Activated CD4-positive, alpha-beta T cell treated with anti-CD3 and anti-CD28 coated beads, Interleukin-2, amount 50 U/mL, for 1 hour (primary cell): ENCODE measurements around the gene ATP10A.
"Not testable (repeated sequence)": the region's sequence is repeated elsewhere in the genome, so short reads cannot be mapped to it uniquely, and the experiment has no call there.

Experiments
- DNase-seq: peaks from one replicate; pipeline ENCODE4 v3.0.0-alpha.2; 2020

ATP10A gene

DNA sequence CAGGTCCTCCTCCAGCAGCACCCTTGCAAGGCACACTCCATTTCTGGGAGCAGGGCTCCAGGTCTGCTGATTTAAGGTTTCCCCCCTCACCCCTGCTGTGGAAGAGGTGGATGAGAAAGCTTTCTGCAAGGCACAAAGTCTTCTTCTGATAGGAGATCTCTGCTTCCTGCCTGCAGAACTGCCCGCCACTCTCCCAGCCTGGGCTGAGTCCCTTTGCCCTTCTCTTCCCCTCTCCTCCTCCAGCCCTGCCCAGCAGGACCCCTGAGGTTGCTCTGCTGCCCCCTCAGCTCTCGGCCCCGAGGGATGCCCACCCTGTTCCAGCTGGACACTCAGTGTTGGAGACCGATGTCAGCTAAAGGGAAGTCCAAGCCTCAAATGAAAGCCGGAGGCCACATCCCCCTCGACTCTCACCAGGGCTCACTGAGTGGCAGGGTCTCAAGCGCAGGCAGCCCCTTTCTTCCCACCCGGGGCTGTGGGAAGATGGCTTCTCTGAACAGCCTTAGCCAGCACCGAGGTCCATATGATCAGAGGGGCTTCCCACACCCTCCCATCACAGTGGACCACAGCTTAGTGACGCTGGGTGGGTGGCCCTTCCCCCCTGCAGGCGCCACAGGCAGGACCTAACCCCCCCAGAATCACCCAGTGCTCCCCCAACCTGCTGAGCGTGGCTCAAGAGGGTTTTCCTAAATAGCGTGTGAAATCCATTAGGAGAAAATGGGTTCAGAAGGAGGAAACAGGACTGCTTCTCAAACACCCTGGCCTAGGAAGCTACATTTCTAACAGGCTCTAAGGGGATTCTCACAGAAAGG is 4.0 kb downstream of the ATP10A start:
- no peak for DNase-seq

DNA sequence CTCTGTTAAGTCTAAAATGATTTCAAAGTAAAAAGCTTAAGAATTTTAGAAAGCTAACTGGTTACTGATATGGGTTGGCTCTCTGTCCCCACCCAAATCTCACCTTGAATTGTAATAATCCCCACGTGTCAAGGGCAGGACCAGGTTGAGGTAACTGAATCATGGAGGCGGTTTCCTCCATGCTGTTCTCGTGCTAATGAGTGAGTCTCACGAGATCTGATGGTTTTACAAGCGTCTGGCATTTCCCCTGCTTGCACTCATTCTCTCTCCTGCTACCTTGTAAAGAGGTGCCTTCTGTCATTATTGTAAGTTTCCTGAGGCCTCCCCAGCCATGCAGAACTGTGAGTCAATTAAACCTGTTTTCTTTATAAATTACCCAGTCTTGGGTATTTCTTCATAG is 7.1 kb downstream of the ATP10A start:
- not testable (repeated sequence) for DNase-seq

DNA sequence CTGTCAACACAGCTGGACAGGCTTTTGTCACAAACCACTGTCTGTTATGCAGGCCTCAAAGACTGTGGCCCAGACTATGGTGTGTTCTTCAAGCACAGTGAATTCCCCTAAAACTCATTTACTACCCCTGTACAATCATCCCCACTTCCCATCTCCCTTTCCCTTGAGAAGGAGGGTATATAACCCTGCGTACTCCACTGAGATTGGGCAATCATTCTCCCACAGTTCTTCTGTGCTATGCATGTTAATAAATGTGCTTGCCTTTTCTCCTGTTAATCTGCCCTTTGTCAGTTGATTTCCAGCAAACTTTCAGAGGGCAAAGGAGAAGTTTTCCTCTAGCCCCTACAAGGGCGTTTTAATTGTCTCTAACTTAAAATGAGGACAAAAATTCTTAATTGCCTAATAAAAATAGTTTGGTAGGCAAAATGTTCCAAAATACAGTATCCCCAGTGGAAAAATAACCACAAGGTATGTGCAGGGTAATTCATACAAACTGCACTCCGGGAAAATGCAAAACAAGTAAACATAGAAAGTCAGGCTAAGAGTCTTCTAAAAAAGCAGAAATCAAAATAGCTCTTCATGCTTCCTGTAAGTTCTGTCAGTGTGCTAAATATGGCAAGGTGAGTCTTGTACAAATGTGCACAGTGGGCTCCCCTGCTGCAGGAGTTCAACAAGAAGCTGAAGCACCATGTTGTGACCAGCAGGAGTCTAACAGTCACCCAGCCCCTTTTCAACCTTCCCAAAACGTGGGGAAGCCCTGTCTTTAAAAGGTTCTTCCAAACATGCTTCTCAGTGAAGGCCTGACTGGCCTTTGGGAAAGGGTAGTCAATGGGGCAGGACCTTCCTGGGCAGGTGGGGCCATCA is 10.2 kb downstream of the ATP10A start:
- no peak for DNase-seq

DNA sequence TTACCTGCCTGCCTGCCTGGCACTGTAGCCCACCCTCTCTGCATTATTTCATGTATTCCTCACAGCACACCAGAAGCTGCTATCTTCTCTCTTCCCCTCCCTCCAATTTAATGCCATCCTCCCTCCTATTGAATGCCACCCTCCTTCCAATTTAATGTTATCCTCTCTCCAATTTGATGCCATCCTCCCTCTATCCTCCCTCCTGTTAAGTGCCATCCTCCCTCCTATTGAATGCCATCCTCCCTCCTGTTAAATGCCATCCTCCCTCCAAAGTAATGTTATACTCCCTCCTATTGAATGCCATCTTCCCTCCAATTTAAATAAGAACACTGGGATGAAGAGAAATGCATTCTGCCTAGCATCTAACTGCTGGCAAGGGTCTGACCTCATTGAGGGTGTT is 11.1 kb downstream of the ATP10A start:
- DNase-seq: no peak

DNA sequence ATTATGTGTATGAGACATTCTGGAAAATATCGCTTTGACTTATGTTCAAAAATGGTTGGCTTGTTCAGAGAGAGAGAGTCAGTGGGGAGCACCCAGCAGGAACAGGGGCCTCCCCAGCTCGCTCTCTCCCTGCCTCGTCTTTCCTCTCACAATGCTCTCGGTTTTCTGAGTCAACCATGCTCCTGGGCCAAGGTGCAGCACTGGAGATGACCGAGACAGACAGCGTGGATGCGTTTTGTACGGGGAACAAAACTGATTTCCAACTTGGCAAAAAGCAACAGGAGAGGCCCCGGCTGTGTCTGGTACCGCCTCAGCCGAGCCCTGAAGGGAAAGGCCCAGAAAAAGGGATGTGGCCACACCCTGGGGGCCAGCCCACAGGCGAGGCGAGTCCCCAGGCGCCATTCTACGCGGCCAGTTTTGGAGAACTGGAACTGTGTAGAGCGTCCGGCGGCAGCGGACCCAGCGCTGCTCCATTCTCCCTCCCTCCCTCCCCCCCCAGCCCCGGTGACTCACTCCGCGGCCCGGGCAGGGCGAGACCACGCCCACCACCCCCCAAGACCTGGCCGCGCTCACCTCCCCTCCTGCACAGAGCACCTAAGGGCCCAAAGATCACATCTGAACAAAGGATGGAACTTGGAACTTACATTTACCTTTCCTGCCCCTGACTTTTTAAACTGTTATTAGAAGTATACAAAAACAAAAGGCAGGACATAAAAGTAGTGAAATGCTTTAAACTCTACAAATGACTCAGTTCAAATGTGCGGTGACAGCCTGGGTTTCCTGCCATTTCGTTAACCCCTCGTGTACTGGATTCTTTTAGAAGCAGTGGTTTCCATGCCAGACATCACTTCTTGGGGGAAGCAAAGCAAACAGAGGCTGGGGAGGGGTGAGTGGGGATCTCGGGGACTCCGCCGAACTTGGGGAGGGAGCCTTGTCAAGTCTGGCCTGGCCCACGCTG is 12.7 kb downstream of the ATP10A start:
- DNase-seq: peak; percentile 66

DNA sequence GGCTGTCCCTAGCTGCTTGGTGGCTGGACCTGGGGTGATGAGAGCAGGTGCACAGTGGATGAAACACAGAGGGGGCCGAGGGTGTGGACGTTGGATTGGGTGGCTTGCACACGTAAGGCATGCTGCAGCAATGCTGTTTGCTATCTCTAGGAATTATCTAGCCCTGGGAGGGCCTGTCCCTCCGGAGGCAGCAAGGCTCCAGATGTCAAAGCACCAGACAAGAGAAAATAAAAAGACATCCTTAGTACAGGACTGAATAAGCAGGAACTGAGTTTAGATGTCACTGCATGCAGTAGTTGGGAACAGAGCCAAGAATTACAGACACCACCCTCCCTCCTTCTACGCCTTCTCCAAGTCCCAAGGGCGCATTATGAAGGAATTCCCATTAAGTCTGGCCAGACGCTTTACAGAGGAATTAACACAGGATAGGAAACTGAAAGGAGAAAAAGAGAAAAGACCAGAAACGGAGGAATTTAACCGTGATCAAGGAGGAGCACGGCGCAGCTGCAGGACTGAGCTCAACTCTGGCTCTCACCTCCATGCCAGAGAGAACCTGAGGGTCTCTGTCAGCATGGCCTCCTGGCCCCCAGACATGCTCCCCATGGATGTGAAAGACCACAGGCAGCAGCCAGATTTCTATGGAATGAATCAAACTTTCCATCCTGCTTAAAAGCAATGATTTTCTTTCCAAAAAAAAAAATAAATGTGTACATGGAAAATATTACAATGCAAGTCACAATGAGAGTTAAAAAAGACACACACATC is 13.8 kb downstream of the ATP10A start:
- no peak for DNase-seq

DNA sequence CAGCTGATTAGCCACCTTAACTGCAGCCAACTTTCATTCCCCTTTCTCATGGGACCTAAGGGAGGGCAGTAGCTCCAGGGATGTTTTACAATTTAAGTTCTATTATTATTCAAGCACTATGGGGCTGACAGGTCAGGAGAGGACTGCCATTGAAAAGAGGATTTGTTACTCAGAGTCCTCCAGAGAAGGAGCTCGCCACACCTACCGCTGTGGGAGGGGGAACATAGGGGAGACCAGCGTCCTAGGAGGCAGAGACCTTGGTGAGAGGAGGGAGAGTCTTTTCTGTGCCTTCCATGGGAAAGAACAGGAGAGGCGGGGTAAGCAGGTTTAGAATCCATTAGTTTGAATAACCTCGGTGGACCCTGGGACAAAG is 14.4 kb downstream of the ATP10A start:
- DNase-seq: no peak

DNA sequence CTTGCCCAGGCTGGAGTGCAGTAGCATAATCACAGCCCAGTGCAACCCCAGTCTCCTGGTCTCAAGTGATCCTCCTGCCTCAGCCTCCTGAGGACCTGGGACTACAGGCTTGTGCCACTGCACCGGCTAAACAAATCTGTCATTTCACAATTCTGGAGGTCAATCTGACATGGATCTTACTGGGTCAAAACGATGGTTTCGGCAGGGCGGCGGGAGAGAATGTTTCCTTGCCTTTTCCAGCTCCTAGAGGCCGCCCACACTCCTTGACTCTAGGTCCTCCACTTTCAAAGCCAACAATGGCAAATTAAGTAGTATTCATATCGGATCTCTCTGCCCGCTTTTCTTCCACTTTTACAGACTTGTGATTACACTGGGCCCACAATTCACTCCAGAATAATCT is 14.8 kb downstream of the ATP10A start:
- no peak for DNase-seq

DNA sequence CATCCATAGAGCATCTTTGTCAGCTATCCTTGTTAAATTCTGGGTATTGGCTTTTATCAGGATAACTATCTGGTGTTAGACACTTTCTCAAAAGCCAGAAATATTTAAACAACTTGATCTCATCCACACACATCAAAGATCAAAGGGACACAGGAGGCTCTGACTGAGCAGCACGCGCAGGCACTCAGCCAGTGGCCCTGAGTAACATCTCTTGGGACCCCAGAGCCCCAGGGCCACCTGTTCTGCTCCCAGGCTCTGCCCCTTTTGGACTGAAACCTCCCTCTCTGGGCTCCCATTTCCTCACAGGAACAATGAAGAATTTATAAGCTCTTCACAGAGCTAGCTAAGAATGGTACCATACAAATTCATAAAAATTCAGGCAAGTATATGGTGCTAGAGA is 16.1 kb downstream of the ATP10A start:
- DNase-seq: no peak

DNA sequence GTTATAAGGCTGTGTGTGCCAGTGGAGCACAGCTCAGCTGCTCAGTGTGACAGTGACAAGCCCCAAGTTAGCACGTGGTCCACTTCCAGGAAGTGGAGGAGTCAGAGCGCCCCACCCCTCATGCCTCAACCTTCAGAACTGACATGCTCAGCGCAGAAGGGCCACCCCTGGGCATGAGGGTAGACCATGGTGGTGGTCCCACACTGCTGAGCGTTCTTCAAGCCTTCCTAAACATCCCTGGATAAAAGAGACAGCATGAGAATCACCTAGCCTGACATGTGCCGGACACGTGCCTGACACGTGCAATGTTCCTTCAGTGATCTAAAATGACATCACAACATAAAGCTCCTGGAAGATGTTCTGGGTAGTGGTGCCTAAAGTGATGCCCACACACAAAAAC is 16.8 kb downstream of the ATP10A start:
- peak; percentile 55 for DNase-seq

DNA sequence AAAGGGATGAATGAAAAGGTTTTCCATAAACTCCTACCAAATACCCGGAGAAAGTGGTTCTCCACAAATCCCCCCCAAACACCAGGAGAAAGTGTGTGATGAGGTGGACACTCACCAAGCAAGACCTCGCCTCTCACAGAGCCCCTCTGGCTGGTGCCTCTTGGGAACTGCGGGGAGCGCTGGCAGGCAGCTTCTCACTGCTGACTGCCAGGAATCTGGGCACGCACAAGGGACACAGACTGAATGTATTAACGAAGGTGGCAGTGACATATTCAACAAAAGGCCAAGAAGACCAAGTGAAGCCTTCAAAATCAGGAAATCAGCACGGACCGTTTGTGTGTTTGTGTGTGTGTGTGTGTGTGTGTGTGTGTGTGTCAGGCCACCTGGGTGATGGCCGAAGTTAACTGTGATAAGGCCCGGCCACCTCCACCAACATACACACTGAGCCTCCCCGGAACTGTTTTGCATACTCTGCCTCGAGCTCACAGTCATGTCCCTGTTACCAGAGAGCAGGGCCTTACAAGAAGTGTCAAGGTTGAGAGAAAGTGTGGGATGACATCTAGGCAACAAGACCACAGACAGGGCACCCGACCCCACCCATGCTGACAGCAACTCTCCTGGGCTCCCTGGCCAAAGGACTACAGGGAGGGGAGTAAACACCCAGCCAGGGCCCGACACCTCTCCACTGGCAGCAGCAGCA is 18.0 kb downstream of the ATP10A start:
- DNase-seq: no peak

DNA sequence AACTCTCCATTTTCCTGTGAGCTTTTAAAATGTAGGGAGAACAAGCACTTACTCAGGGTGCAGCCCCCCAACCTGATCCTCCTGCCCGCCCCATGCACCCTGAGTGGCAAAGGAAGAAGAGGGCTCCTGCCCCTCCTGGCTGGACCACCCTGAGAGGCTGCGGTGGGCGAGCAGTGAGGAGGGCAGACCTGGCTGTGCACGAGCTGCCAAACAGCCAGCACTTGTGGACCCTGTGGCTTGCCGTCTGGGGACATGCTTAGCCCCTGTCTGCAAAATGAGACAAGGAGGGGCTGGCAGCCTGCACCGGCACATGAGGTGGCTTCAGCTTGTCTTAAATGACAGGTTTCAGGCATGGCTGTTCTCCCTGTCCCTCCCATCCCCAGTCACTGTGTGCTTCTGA is 18.6 kb downstream of the ATP10A start:
- DNase-seq: no peak

DNA sequence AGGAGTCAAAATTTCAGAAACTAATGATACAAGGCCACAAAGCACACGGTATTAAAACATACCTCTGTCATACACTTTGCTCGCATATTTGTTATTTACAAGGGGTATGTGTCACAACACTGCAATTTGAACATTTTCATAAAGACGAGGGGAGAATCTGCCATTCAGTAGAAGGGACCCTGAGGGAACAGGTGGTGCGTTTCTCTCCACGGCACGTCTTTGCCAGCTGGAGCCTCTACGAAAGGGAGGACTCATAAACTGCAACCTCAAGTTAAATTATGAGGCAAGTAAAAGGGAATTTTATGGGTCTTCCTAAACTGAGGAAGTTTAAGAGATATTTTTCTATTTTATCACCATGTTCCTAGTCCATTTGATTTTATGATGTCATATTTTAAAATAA is 19.1 kb downstream of the ATP10A start:
- DNase-seq: no peak

DNA sequence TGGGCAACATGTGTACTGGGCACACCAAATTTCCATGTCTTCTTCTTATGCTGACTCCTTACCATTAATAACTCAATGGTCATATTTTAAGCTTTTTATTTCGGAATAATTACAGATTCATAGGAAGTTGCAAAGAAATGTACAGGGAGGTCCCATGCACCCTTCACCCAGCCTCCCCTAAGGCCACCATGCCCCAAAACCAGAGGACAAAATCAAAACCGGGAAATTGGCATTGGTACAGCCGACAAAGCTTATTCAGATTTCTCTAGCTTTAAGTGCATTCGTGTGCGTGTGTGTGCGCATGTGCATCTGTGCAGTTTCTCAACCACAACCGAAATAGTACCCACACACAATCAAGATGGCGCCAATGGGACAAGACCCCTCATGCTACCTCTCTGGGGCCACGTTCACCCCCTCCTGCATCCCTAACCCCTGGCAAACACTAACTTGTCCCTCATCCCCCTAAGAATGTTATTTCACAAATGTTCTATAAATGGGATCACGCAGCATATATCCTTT is 23.4 kb downstream of the ATP10A start:
- no peak for DNase-seq

DNA sequence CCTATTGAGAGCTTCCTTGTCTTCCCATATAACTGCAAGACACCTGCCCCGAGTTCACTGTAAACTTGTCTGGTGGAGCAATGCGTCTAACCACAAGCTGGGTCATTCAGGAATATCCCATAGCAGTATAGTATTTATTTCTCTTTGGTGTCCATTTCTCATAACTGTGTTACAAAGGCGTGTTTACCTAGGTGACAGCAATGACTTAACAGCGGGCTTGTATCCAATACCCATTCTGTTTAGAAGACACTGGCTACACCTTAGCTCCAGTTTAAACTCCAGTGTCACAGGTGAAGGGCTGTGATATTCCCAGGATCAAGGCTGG is 24.3 kb downstream of the ATP10A start:
- no peak for DNase-seq

DNA sequence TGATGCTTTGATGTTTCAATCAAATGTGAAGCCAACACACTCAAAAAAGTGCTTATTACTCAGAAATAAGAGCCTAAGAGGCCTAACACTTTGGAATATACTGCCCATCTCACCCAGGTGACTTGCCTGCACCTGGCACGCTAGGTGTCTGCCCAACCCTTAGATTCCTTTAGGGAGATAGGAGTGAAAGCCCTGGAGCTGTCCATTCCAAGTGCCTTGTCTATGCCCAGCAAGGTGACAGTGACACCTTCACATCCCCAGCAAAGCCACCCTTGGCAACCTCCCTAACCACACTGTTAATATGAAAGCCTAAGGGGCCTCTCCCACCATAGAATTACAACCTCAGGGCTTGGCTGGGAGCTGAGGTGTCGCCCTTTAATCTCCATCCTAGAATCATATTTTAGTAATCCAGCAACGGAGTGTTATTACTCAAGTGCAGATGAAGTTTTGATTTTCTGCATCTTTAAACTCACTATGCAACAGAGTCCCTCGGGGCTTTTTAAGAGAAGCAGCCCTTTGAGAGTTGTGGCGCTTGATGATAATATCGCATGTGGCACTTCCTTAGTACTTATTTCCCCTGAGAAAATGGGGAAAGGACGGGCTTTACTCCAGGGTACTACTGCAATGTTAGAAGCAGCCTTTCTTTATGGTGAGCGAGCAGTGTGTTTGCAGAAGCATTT is 24.8 kb downstream of the ATP10A start:
- no peak for DNase-seq

DNA sequence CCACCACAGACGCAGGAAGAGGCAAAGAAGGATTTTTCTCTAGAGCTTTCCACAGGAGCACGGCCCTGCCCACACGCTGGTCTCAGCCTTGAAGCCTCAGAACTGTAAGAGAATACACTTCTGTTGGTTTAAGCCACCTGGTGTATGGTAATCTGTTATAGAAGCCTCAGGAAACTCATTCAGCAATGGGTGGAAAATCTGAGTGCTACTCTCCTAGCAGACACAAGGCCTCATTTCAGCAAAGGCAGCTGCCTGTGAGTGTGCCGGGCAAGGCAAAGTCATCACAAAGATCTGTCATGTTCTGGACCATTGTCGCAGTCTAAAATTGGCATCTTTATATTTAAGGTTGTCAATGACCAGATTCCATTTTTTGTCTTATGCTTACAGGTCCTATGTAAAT is 31.0 kb downstream of the ATP10A start:
- DNase-seq: no peak

DNA sequence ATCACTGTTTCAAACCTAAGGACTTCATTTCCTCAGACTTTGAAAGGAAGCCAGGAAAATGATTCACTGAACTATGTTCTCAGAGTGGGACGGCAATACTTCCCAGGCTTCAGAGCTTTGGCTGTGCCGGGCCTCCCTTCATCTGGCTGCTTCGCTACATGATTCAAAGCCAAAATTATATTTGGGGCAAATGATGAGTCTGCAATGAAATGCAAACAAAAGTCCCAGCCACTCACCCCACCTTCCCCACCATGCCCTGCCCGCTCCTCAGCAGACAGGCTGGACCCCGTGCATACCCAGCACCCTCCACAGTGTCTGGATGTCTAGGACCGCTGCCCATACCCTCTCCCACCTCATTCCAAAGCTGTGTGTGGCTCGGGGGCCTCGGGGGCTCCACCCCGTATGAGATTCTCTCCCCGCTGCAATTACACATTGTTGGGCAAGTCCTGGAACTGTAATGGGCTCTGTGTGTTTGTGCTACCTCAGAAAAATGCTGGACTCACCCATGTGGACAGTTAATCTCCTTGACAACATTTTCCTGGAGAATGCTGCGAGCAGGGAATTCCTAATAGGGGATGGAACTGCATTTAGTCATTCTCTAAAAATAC is 32.2 kb downstream of the ATP10A start:
- DNase-seq: no peak

DNA sequence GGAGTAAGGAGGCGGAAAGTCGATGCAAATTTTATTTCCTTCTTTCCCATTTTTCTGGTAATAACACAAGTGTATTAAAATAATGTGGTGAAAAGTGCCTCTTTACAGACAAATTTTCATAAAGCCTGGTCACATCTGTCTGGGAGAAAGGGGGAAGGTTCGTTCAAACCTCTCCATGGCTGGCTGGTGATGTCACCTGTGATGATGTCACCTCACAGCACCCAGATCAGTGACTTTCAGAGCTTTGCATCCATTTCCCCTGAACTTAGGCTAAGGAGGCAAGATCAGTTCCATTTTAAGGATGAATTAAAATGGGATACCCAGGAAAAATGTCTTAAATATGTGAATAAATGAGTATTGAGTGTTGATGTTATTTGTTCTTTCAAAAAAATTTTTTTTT is 34.1 kb downstream of the ATP10A start:
- DNase-seq: no peak

DNA sequence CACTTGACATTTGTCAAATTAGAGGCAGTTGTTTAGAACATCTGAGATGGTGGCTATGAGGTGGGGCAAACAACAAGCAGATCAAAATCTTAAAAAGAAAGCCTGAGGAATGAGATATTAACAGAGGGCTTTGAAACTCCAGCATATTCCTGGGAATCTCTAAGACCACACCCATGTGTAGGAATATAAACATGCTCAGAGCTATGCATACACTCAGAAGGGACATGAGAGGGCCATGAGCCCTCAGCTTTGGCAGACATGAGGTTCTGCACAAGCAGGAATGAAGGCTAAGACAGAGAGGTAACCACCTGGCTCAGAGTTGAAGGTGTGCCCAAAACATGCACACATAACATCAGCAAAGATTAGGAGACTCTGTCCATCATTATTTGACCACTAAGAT is 37.9 kb downstream of the ATP10A start:
- DNase-seq: no peak

DNA sequence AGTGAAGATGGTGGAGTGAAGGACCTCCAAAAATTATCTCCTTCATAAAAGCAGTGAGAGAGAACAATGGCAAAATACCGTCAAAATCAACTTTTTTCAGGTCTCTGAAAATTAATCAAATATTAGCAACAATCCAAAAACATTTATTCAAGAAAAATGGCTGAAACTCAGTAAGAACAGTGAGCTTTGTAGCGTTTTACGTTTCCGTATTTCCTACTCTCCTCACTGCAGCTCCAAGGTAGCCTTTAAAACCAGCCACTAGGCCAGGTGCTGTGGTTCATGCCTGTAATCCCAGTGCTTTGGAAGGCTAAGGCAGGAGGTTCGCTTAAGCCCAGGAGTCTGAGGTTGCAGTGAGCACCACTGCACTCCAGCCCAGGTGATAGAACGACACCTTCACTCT is 38.5 kb downstream of the ATP10A start:
- no peak for DNase-seq
